Aorta (tissue), 5 donors: Measurements from ENCODE around the gene SGMS2. TPM values are rescaled to one million over a fixed set of nuclear protein-coding genes. Genes with fewer than 3 reads are reported as not detected.

ENCODE experiments used
- ATAC-seq: fragments of 200-7000 bp; cut with Tn5 transposase; one replicate; pipeline ENCODE4 v1.9.1; 2022; ENCODE audit warnings: moderate library complexity; ENCODE audit not compliant: low FRiP score
- DNase-seq, 2 donors: peaks; one replicate each; pipeline ENCODE4 v3.0.0-alpha.2; 2020
- H3K27ac ChIP-seq, 2 donors: one replicate each; pipeline ENCODE4 v1.5.1; 2013; ENCODE audit warnings: low read length in 2 of 2, mild to moderate bottlenecking in 2 of 2, moderate library complexity in 2 of 2, control low read depth in 1 of 2, inconsistent platforms in 1 of 2, low read depth in 1 of 2
- H3K27me3 ChIP-seq, 2 donors: one replicate each; pipeline ENCODE4 v1.6.1; 2013; ENCODE audit warnings: control low read depth in 1 of 2, low read length in 1 of 2, mild to moderate bottlenecking in 1 of 2, moderate library complexity in 1 of 2; ENCODE audit not compliant: insufficient read depth in 2 of 2, control insufficient read depth in 1 of 2
- H3K36me3 ChIP-seq, 2 donors: one replicate each; pipeline ENCODE4 v1.6.1; 2013; ENCODE audit warnings: control low read depth in 1 of 2, low read length in 1 of 2, mild to moderate bottlenecking in 1 of 2; ENCODE audit not compliant: insufficient read depth in 2 of 2, control insufficient read depth in 1 of 2
- H3K4me1 ChIP-seq, 2 donors: one replicate each; pipeline ENCODE4 v1.6.1; 2013; ENCODE audit warnings: low read length in 2 of 2, control low read depth in 1 of 2, mild to moderate bottlenecking in 1 of 2, moderate library complexity in 1 of 2; ENCODE audit not compliant: insufficient read depth in 2 of 2, control insufficient read depth in 1 of 2
- H3K4me3 ChIP-seq, 2 donors: one replicate each; pipeline ENCODE4 v1.5.1; 2013; ENCODE audit warnings: low read length in 2 of 2, control low read depth in 1 of 2, mild to moderate bottlenecking in 1 of 2
- H3K9me3 ChIP-seq: one replicate; pipeline ENCODE4 v1.6.1; 2013; ENCODE audit warnings: mild to moderate bottlenecking, low read length; ENCODE audit not compliant: control insufficient read depth
- WGBS, 2 donors: extraction: QIAGEN DNeasy Blood & Tissue Kit; methylation state at CpG; one replicate each; pipeline ENCODE4 v1.1.7; 2013; 5-methylcytosine and 5-hydroxymethylcytosine counted together
- intact Hi-C, 2 donors: fragments of 100-400 bp; cut with DNase I; formaldehyde crosslinking; loops; one replicate each; pipeline versions ENCODE4 v1.14.2 to v1.15.0; 2022
- long read RNA-seq, 2 donors: library from polyadenylated mRNA; unstranded; transcript quantifications; one replicate each; pipeline ENCODE4 v2.0.0, GENCODE V29; 2020 to 2021
- polyA plus RNA-seq, 2 donors: library from polyadenylated mRNA; stranded (reverse); fragments of 200-250 nt; gene quantifications; one replicate each; pipeline ENCODE4 v1.2.3, GENCODE V29; 2013
- total RNA-seq, 2 donors: library from RNA; stranded (reverse); fragmentation: NEBNext Ultra II Directional; extraction: Animal tissue kit (Norgen Biotek cat#: 25700); gene quantifications; one replicate each; pipeline ENCODE4 v1.2.1, GENCODE V29; 2021
- donor health status: healthy with polysubstance abuse.
- donor health status: Bipolar disorder and iron deficiency.
- donor health status: DM: no; HTN: no; CAD: no.
- donor health status: DM: no; HTN: no; CAD: no.
- donor health status: DM: yes; HTN: yes; CAD: no.

The SGMS2 gene
- total RNA-seq (10 to 100 TPM; 39.1 to 50.2 TPM), polyA plus RNA-seq (1 to 10 TPM; 4.3 to 9.9 TPM)
- long read RNA-seq, donor 1, partial matches to known transcripts, result 0 of 14 reads
- long read RNA-seq, donor 1, other reads (novel, unspliced or antisense), result 14 of 14 reads
- long read RNA-seq, donor 2, full-length matches to known transcripts, result 1 of 15 reads
- long read RNA-seq, donor 2, partial matches to known transcripts, result 2 of 15 reads
- long read RNA-seq, donor 2, other reads (novel, unspliced or antisense), result 12 of 15 reads

DNA sequence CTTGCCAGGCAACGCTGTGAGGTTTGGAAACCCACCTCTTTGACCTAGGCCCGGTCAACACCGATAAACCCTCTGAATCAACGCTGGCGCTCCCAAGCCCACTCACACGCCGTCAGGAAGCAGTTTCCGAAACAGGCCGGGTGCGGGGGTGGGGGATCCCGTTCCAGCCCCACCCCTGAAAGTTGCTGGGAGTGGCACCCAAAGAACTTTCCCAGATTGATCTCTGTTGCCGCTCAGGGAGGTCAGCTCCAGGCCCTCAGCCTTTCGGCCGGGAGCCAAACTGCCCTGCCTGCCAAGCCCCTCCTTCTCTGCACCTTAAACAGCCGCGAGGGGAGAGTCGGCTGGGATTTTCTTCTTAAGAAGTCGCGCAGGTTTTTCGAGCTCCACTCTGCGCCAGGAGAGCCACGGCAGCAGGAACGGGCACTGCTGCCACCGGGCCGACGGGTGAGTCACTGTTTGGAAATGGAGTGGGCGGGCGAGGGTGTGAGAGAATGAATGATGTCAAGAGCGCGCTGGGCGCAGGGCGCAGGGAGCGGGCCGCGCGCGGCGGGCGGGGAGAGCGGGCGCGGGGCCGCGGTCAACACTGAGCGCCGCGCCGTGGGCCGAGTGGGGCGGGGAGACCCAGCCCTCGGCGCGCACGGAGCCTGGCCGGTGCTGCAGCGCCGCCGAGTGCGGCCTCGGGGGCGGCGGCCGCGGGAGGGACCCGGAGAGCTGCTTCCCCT lies at the start of gene SGMS2:
Gene SGMS2 (plus strand): TSS at position 583 of the 722 bp plus-strand sequence. CDS start 70,622 bp downstream, outside the sequence.
- 1% methylated on average over 37 to 65 of the region's 65 CpGs for WGBS, 2 donors
- Histone ChIP-seq H3K4me3 (peak within 1 kb of the TSS; percentile 46 to 96), H3K36me3 (no peaks in the 10 kb centered on the region), H3K9me3 (no peaks in the 10 kb centered on the region), H3K27ac (peak within 1 kb of the TSS; percentile 79 to 93), H3K4me1 (no peaks in the 10 kb centered on the region), H3K27me3 (no peaks in the 10 kb centered on the region)
- peak; percentile 95 to 97 for DNase-seq
- intact Hi-C loops, result loop anchor here in 1 of 2 donors (1.0 to 10.0 kb wide), 5 partner anchors 70 to 168 kb away; partner anchors contain the start of gene PAPSS1
- peak; percentile 96 for ATAC-seq

DNA sequence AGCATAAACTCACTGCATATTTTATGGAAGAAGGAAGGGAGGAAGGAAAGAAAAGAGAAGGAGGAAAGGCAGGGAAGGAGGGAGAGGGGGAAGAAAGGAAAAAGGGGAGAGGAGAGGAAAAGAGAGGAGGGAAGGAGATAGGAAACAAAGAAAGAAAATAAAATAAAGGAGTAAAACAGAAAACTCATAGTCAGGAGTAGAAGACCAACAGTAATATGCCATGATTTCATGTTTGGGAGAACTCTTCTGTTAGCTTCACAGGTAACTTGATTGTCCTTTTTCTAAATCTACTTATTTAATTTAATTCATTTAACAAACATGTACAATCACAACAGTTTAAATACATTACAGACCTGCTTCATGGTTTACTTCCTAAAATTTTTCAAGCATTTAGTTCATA lies 46.8 kb upstream of the SGMS2 start:
- intact Hi-C loops, result no loop called here
- no peaks in the 10 kb centered on the region for H3K27me3 ChIP-seq
- ATAC-seq (no peak), DNase-seq (no peak)
- H3K9me3 ChIP-seq, result peaks cover 3% of the 10 kb centered on the region
- no peaks in the 10 kb centered on the region for H3K4me1 ChIP-seq
- H3K36me3 ChIP-seq, result no peaks in the 10 kb centered on the region
- no peak overlapping the region for H3K27ac ChIP-seq
- no peak overlapping the region for H3K4me3 ChIP-seq

DNA sequence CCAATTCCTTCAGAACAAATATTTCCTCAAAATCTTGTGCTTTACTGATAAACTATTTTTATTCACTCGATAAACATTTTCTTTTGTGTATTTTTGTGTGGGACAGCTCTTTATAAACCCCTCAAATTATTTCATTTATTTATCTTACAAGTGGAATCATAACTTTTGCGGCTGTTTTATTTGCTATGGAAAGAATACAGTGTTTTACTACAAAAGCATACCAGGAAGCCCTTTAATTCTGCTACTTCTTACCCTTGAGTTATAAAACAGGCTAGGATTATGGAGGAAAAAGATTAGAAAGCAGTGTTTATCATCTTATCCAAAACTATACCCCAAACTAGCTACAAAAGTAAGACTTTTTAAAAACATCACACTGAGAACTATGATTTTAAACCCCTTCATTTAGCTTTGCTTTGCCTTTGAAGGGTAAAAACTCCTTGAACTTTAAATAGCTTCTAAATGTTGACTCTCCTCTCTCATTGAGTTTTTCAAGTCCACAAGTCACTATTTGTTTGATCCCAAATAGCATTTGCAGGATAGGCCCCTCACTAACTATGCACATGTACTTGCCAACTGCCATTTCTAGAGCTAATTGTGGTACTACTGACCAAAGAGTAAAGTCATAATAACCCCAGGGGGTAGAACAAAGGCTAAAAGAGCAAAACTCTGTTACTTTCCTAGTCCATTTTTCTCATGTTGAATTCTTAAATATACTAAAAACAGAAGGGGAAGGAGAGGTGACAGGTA lies 45.8 kb upstream of the SGMS2 start:
- no peak for DNase-seq
- Histone ChIP-seq H3K9me3 (peaks cover 3% of the 10 kb centered on the region), H3K4me3 (no peak overlapping the region), H3K4me1 (no peaks in the 10 kb centered on the region), H3K36me3 (no peaks in the 10 kb centered on the region), H3K27me3 (no peaks in the 10 kb centered on the region), H3K27ac (no peak overlapping the region)
- intact Hi-C loops, result no loop called here
- ATAC-seq, result no peak
- 16 to 30% methylated on average over 2 of the region's 2 CpGs for WGBS, 2 donors

DNA sequence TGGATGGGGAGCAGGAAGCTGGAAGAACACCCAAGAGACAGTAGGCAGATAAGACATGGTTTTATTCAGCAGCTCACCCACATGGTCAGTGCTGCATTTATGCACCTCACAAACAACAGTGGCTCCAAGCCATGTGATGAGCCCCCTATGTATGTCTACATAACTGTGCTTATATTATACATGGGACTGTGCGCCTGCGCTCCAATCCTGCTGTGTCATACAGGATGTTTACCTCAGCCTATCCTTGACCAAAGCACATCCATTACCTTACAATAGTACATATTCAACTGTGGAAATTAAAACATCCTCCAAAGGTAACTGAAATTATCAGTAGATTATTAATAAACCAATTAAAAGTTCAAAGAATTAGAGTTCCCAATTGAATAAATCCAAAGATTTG lies 44.1 kb upstream of the SGMS2 start:
- WGBS, 2 donors, result 97 to 100% methylated on average over 2 of the region's 2 CpGs
- H3K9me3 ChIP-seq, result peaks cover 3% of the 10 kb centered on the region
- no peaks in the 10 kb centered on the region for H3K36me3 ChIP-seq
- no peak overlapping the region for H3K4me3 ChIP-seq
- no peak overlapping the region for H3K27ac ChIP-seq
- DNase-seq (no peak), ATAC-seq (no peak)
- H3K27me3 ChIP-seq, result no peaks in the 10 kb centered on the region
- intact Hi-C loops, result no loop called here
- H3K4me1 ChIP-seq, result no peaks in the 10 kb centered on the region

DNA sequence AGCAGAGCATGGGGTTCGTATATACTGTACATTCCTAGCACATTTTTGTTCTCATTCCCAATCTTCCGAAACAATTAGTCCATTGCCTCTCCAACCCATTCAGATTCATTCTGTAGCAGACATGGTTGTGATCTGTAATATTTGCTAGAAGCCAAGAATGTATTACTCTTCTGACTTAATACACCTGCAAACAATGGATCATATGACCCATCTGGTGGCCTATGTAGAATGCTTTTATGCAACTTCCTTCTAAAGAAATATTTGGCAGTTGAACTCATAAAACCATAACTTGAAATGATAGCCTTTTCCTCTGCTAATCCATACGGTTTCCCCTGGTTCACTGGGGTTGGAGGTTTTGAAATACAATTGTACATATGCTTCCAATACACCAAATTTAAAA lies 32.8 kb upstream of the SGMS2 start:
- ATAC-seq (no peak), DNase-seq (no peak)
- intact Hi-C loops, result no loop called here

DNA sequence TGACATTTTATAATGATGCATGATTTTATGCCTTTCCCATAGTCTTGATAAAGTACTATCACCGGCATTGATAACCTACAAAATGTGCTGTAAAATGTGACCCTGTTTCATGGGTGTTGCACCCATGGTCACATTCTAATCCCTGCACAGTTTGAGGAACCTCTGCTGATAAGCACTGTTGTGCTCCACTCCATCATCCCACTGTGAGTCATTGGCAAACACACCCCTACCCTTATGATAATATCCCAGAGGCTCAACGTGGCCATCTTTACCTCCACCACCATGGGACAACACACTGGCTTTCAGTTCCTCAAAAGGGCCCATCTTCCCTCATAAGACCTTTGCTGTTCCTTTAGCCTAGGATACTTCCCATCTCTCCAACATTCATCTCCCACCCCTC lies 32.0 kb upstream of the SGMS2 start:
- Histone ChIP-seq H3K4me3 (no peak overlapping the region), H3K27me3 (no peaks in the 10 kb centered on the region), H3K4me1 (no peaks in the 10 kb centered on the region), H3K27ac (no peak overlapping the region), H3K9me3 (peaks cover 6% of the 10 kb centered on the region), H3K36me3 (no peaks in the 10 kb centered on the region)
- intact Hi-C loops, result no loop called here
- 60 to 69% methylated on average over 2 of the region's 2 CpGs for WGBS, 2 donors
- DNase-seq (no peak), ATAC-seq (no peak)

More for the DNA sequence above, 32.8 kb upstream of the SGMS2 start:
- peaks cover 7% of the 10 kb centered on the region for H3K9me3 ChIP-seq
- no peaks in the 10 kb centered on the region for H3K36me3 ChIP-seq
- H3K27me3 ChIP-seq, result no peaks in the 10 kb centered on the region
- H3K4me1 ChIP-seq, result no peaks in the 10 kb centered on the region
- H3K27ac ChIP-seq, result no peak overlapping the region
- no peak overlapping the region for H3K4me3 ChIP-seq
- WGBS, 2 donors, result 82 to 88% methylated on average over 3 of the region's 3 CpGs

DNA sequence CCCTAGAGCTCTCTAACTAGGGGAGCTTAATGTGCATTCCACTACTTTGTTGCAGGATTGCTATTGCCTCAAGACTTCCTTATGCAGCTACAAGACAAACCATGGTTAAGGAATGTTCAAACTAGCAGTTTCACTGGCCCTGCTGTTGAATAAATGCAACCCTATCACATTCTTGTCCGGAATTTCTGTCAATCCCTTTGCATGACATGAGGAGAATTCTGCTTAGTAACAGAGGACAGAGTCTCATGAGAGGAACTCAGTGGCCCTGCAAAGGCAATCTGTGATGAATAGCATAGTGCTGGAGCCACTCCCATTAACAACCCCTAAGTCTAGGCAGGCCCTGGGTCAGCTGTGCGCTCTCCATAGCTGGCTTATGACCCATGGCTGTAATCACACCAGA lies 30.7 kb upstream of the SGMS2 start:
- ATAC-seq (no peak), DNase-seq (no peak)
- intact Hi-C loops, result no loop called here
- Histone ChIP-seq H3K27me3 (no peaks in the 10 kb centered on the region), H3K4me3 (no peak overlapping the region), H3K9me3 (no peaks in the 10 kb centered on the region), H3K36me3 (no peaks in the 10 kb centered on the region), H3K27ac (no peak overlapping the region), H3K4me1 (no peaks in the 10 kb centered on the region)
- 71% methylated on average over 2 of the region's 2 CpGs for WGBS, 2 donors

DNA sequence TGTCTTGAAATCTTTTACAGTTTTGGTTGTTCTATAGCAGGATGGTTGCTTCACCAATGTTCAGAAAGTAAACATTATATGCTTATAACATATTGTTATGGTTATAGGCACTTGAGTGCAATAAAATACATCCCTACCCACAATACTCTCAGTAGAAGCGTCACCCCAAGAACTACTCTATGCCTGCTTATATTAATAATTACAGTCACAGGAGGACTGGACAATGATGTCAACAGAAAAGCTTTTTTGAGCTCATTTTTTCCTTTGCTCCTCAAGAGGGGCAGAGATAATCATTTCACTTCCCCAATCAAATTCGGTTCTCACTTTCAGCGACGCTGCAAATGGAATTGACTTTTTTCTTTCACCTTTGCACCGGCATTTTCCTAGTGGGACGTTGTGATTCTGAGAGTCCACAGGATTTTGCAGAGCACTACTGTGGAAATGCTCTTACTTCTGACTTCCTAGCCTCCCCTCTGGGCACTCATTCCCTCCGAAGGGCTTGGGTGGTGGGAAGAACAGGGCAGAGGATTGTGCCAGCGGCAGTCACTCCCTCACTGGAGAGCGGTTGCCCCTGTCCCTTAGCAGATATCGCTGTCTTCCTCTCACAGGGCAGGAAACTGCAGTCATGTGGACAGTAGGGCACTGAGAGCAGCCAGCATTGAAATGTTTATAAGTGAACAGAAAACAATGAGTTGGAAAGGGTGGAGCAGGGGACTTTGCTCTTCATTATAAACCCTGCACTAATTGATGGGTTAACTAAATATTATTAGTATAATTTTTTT lies 24.9 kb upstream of the SGMS2 start:
- Histone ChIP-seq H3K4me1 (no peaks in the 10 kb centered on the region), H3K27ac (no peak overlapping the region), H3K27me3 (no peaks in the 10 kb centered on the region), H3K36me3 (no peaks in the 10 kb centered on the region), H3K4me3 (no peak overlapping the region), H3K9me3 (no peaks in the 10 kb centered on the region)
- intact Hi-C loops, result no loop called here
- ATAC-seq (no peak), DNase-seq (no peak)
- 61 to 65% methylated on average over 10 of the region's 10 CpGs for WGBS, 2 donors
